Articular chondrocyte of knee joint (primary cell): Measurements from ENCODE around the gene INTS6. TPM values are rescaled to one million over a fixed set of nuclear protein-coding genes. Genes with fewer than 3 reads are reported as not detected.

Source experiments
- small RNA-seq: library from RNA; depleted of rRNA; stranded (forward); fragments of <200 nt; gene quantifications from one replicate; pipeline ENCODE3, GENCODE V24; 2012
- total RNA-seq: library from RNA; depleted of rRNA; stranded (reverse); fragments of >200 nt; gene quantifications from 2 replicates; pipeline ENCODE4 v1.2.3, GENCODE V29; 2012

The INTS6 gene
- 47.2 and 56.0 TPM in 2 replicates for total RNA-seq

GRCh38 chr13:51452361-51453206 is at the start of gene INTS6:
Gene INTS6, minus strand, starts transcription at chr13:51453036. Its CDS starts 511 bp downstream, at chr13:51452525.

GRCh38 chr13:51339354-51339753 is 113.5 kb downstream of the INTS6 start, which contains the start of gene SERPINE3:
Gene SERPINE3, plus strand, starts transcription at chr13:51339691. Its CDS starts 1,401 bp downstream, at chr13:51341092.

Small RNAs within 50 kb of the gene (small RNA-seq; reads per million reads assigned to genes)
- gene MIR5693, result not detected
- gene RN7SL320P, result not detected
- gene SNRPGP11, result not detected

Other genes with a start within 250 kb of the INTS6 start
- 6.4 and 7.1 TPM in 2 replicates for gene FAM124A, start 230.6 kb downstream of the INTS6 start, total RNA-seq
- gene SERPINE3, start 113.3 kb downstream of the INTS6 start, total RNA-seq, result 0.13 TPM in 1 of 2 replicates, not detected in the other
- 4.9 and 5.1 TPM in 2 replicates for gene WDFY2, start 131.4 kb upstream of the INTS6 start, total RNA-seq